NB4 (cell line): Measurements from ENCODE around the gene SNAP29.

ENCODE experiments used
- CTCF ChIP-seq: IDR thresholded peaks from one replicate; pipeline ENCODE4 v1.5.1; 2012; ENCODE audit warnings: low read depth, low read length
- POLR2A ChIP-seq: IDR thresholded peaks from 2 replicates; pipeline ENCODE4 v1.6.1; 2011; ENCODE audit warnings: mild to moderate bottlenecking; ENCODE audit not compliant: insufficient read length; ENCODE audit errors: extremely low read depth

GRCh38 chr22:20810645-20811044, 48.2 kb upstream of the SNAP29 start:
- TF ChIP-seq POLR2A (no peak), CTCF (no peak)
